Activated effector memory CD4-positive, alpha-beta T cell treated with Interleukin-2 at 50 U/mL for 16 hours (primary cell): Measurements from ENCODE around the gene PTPRN2.
"Not testable (repeated sequence)": the region's sequence is repeated elsewhere in the genome, so short reads cannot be mapped to it uniquely, and the experiment has no call there.

ENCODE experiments used
- DNase-seq: peaks from one replicate; pipeline ENCODE4 v3.0.0-alpha.2; 2020

The PTPRN2 gene

DNA sequence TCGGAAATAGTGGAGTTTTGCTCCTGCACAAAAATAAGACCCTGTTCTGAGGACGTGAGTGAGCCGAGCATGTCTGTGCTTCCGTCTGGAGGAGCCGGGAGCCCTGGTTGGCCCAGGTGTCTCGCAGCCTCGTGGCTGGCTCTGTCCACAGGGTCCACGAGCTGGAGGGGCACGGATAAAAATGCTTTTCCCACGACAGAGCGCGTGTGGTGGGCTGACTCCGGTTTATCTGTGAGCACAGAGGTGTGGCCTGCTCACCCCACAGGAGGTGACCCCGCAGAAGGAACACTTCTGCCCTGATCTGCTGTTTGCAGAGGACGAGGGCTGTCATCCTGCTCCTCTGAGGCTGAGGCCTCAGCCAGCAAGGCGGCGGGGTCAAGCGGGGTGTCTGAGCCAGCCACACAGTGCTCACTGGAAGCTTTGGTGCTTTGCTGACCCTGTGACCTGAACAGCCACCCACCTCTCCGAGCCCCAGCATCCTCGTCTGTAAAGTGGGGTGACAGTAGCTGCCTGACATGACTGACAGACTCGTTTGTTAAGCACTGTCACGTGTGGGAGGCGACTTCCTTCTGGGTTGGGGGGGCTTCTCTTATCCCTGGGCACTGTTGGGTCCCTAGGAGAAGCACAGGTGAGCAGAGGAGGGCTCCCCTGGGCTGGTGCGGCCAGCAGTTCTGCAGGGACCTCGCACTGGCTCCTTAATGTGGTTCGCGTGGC, 1088.3 kb downstream of the PTPRN2 start:
- DNase-seq: no peak

DNA sequence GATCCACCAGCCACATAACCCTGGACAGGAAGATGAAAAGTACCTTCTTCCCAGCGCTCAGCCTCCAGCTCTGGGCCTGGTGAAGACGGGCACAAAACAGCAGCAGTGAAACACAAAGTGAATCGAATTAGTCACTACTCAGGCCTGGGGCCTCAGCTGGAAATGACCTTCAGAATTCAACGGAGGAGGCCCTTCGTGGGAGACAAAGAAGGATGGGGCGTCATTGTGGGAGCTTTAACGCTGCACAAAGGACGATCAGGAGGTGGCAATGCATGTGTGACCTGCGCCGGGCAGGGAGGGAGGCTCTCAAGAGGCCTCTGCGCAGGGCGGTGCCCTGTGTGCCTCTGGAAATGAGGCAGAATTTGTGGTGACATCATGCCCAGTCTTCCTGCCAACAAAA, 1089.0 kb downstream of the PTPRN2 start:
- DNase-seq: no peak

DNA sequence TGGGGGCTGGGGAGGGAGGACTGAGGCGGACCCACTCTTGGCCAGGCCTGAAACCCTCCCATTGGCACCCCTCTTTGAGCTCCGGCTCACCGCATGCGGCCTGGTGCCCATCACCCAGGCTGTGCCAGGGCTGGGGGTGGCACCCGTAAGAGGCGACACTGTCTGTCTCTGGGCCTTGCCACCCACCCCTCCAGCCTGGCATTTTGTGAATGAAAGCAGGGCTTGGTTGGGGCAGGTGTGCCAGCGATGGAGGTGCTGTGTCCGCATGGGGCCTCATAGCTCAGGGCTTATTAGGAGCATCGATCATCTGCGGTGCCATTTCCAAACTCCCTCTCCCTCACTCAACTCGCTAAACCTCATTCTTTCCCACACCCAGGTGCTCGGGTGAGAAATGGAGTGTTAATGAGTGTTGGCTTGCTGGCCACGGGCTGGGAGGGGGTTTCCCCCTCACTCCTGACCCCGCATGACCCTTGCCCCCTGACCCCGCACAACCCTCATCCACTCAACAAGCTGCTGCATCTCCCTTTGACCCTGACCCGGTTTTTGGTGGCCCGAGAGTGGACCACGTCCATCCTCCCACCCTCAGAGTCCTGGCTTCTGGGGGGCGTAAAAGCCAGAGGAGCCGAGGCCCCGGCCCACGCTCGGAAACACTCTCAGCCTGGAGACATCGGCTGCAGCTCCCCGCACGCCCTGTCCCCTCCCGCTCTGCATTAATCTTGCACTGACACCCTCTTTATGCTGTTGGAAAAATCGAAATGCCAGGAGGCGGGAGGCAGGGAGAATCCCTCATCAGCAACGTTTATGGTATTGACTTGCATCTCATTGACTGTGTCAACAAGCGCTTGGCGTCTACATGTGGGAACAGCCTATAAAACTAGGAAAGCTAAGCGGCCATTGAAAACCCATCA, 1089.6 kb downstream of the PTPRN2 start:
- DNase-seq: no peak

DNA sequence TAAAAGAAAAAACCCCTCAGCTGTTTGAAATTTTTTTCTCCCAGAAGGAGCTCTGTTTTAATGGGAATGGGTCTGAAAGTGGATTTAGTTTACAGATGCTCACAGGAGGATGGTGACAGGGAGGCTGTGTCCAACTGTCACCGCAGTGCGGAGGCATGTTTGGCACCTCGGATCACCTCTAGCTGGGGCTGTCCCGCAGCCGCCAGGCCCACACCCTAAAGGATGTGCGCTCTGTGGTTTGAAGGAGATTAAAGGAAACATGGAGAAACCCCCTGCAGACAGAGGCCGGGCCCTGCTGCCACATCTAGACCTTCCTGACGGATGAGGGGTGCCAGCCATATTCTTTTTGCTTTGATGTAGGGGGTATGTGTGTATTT, 1090.3 kb downstream of the PTPRN2 start:
- no peak for DNase-seq

DNA sequence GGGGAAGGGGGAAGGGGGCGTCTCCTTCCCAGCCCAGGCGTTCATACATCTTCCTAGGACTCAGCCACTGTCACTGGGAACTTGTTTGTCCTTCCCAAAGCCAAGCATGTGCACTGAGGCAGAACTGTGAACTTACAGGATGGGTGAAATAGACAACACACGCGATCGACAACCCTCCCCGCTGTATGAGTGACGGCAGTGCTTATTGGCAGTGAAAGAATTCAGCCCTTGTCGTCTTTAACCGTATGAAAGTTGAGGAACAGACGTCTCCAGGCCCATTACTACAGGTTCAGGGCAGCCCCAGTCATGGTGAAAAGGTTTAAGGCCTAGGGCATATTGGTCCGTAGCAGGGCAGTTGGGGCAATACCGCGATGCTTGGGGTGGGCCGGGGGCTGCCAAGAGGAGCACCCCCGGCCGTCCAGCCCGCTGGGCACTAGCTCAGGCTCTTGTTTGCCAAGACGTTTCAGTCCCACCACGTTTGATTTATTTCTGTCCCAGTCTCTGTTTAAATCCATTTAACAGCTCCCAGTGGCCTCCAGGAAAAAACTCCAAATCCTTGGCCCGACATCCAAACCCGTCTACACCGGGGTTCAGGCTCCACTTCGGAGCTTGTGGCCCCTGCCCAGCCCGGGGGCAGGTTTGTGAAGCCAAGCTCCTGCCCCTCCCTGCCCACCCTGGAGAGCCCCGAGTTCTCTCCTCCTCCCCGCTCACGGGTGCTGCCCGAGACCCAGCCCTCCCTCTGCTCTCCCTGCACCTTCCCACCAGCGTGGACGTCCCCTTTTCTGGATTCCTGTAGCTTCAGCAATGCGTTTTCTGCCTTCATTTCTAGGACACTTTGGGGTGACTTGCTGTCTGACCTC, 1091.0 kb downstream of the PTPRN2 start:
- DNase-seq: no peak

DNA sequence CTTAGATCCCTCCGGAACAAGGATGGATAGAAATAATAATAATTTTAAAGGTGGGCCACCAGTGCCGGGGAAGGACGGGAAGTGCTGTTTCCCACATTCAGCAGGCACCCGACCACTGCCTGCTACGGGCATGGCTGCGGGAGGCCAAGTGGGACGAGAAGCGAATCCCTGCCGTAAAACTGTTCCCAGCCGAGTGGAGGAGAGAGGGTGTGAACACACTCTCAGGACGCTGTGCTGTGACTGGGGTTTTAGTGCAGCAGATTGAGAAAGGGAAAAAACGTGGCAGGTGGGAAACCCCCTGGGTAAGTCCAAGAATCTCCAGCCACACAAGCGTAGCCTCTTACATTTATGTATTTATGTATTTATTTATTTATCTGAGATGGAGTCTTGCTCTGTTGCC, 1092.0 kb downstream of the PTPRN2 start:
- no peak for DNase-seq

DNA sequence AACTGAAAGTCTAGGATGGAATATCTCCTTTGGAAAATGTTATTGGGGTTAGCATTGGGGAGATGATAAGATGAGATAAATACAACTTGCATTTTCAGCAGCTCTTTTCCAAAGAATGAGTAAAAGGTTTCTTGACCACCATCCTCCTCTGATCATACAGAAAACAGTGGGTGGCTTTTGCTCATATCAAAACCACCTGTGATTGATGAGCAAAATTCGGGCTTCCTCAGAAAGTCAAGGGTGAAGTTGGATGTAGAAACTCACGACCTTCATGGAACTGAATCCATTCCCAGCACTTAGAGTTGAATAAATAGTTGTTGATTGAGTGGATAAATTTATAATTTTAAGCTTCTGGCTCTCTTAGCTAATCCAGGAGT, 1092.5 kb downstream of the PTPRN2 start:
- DNase-seq: no peak

DNA sequence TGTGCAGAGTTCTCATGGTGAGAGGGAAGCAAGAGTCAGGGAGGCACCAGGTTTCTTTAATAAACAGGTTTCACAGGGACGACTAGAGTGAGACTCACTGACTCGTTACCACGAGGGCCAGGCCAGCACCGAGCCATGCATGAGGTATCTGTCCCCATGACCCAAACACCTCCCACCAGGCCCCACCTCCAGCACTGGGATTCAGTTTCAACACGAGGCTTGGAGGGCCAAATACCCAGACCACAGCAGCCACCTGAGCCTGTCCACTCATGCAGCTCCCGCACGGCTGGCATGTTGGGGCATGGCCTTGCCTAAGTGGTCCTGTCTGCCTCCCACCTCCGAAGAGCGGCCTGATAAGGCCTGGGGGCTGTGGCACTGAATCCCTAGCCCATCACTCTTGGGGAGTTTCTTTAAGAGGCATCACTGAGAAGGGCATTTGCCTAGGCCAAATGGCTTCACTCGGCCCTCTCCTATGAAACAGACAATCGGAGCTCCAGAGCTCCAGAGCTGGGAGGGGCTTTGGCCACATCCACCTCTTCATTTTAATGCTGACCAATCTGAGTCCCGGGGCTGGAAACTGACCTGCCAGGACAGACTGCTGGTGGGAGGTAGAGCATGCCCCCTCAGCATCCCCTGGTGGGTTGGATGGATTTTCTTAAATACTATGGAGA, 1093.0 kb downstream of the PTPRN2 start:
- DNase-seq: no peak

DNA sequence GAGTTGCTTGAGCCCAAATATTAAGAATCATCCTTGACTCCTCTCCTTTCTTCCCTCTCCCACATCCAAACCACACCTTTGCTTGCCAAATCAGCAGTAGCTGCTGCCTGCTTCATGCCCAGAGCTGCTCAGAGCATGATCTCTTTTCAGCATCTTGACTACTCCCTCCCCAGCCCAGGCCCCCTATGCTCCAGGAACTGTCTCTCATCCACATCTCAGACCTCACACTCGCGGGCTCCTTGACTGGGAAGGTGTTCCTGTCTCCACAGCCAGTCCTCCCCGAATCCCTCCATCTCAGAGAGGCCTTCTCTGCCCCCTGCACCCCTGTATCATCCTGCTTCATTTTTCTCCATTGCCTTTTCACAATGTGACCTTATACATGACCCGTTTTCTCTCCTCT, 1093.8 kb downstream of the PTPRN2 start:
- no peak for DNase-seq

DNA sequence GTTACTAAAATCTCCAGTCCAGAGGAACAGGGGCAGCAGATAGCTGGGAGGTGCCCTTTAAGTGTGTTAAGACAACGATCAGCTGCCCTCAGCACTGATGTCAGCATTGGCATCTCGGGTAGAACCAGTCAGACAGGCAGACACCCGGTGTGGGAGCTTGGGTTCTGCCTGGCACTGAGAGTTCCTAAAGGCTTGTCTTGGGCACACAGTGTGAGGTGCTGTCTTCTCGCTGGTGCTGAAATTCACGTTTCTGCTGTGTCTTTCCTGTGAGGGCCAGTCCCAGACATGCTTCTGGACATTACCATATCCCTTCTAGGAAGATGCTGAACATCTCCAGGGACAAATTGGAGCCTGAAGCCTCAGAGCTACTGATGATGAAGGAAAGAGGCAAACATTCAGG, 1094.6 kb downstream of the PTPRN2 start:
- DNase-seq: no peak

DNA sequence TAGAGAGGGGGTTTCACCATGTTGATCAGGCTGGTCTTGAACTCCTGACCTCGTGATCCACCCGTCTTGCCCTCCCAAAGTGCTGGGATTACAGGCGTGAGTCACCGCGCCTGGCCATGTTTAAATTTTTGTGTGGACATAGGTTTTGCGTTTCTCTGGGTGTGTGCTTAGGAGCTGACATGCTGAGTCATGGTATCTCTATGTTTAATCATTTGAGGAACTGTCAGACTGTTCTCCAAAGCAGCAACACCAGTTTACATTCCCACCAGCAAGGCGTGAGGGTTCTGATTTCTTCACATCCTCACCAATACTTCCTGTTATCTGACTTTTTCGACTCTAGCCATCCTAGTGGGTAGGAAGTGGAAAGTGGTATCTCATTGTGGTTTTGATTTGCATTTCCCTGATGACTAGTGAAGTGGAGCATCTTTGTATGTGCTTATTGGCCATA, 1097.1 kb downstream of the PTPRN2 start:
- DNase-seq: peak; percentile 33

DNA sequence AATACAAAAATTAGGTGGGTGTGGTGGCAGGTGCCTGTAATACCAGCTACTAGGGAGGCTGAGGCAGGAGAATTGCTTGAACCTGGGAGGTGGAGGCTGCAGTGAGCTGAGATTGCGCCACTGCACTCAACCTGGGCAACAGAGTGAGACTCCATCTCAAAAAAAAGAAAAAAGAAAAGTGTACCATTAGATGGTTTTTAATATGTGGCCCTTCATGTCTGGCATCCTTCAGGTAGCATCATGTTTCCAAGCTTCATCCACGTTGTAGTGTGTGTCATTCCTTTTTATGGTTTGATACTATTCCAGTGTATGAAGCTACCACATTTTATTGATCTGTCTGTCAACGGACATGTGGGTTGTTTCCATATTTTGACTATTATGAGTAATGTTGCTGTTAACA, 1097.8 kb downstream of the PTPRN2 start:
- DNase-seq: not testable (repeated sequence)
